GM12878 (cell line): ENCODE measurements around the gene LRRC45.

Source experiments
- BHLHE40 ChIP-seq, 2 experiments: fragments of 450-650 bp in 1 of 2; IDR thresholded peaks; 2 replicates each; pipeline ENCODE4 v1.6.1; 2011 to 2017; ENCODE audit warnings: low read depth in 2 of 2, borderline replicate concordance in 1 of 2, improper control_type of control experiment in 1 of 2, low read length in 1 of 2, mild to moderate bottlenecking in 1 of 2
- HDAC2 ChIP-seq: fragments of 200-600 bp; sonication (generic); IDR thresholded peaks from 2 replicates; pipeline ENCODE4 v1.6.1; 2017
- SMC3 ChIP-seq: IDR thresholded peaks from 2 replicates; pipeline ENCODE4 v1.6.1; 2011; ENCODE audit warnings: low read length, improper control_type of control experiment, borderline replicate concordance
- YY1 ChIP-seq: IDR thresholded peaks from 2 replicates; pipeline ENCODE4 v1.6.1; 2011; ENCODE audit warnings: low read depth, mild to moderate bottlenecking, low read length

DNA sequence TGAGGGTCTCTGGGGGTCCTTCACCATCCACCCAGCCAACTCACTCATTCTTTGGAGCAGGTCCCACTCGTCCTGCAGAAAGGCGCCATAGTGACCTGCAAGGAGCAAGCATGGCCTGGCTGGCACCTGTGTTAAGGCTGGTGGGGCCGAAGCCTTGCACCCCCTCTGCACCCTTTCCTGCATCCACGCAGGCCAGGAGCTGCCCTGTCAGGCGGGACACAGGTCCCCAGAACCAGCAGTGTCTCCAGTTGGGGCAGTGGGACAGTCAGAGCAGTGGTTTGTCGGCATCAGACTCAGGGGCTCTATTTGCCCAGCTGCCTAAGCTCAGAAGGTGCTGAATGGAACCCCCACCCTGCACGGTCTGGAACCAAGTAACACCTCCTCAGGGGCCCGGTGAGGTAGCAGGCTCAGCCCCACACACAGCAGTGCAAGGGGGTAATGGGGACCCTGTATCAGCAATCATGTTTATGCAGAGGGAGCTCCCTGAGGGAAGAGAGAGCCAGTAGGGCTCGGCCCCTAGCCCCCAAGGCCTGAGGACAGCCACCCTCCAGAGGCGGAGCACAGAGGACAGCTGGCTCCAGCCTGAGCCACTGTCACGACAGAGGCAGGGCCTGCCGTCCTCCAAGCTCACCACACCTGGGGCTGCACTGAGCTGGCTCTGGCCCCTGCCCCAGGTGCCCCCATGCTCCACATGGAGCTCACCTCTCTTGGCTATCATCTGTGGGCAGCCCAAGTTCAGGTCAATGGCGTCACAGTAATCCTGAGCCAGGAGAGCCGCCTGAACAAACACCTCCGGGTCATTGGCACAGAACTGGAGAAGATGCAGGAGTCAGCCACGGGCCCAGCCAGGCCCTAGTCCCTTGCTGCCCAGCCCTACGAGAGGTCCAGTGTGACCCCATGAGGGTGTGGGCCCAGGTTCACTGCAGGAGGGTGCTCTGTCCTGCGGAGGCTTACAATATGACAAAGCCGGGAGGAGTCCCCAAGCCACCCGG, 40.6 kb downstream of the LRRC45 start:
- TF ChIP-seq HDAC2 (no peak), BHLHE40 (IDR thresholded peaks at IDR 0.05; ENCODE audit: borderline replicate concordance in 1 of 2, low read depth in 2 of 2, low read length in 1 of 2) (no peak), YY1 (no peak), SMC3 (no peak)
